NT2/D1 (cell line): ENCODE data around the gene NAA40.
A peak's percentile ranks its signal among the peaks of the same experiment; 100 is the strongest.

Experiments
- DNase-seq: peaks from one replicate; pipeline ENCODE4 v3.0.0-alpha.2; 2011; ENCODE audit warnings: low read depth, low spot score
- H3K27me3 ChIP-seq: 2 replicates; pipeline ENCODE4 v1.6.0; 2011; ENCODE audit warnings: mild to moderate bottlenecking; ENCODE audit not compliant: insufficient read length, insufficient read depth
- H3K36me3 ChIP-seq: 2 replicates; pipeline ENCODE4 v1.6.1; 2011; ENCODE audit warnings: mild to moderate bottlenecking, low read length, mixed read lengths; ENCODE audit not compliant: insufficient read depth, insufficient read length
- H3K4me1 ChIP-seq: 2 replicates; pipeline ENCODE4 v1.5.1; 2011; ENCODE audit not compliant: insufficient read depth, insufficient read length
- H3K4me3 ChIP-seq: 2 replicates; pipeline ENCODE4 v1.5.1; 2011; ENCODE audit warnings: low read depth; ENCODE audit not compliant: insufficient read length
- H3K9ac ChIP-seq: 2 replicates; pipeline ENCODE4 v1.6.0; 2011; ENCODE audit warnings: low read depth; ENCODE audit not compliant: insufficient read length
- H3K9me3 ChIP-seq: 2 replicates; pipeline ENCODE4 v1.5.1; 2011; ENCODE audit warnings: mild to moderate bottlenecking, low read length; ENCODE audit not compliant: insufficient read depth
- SUZ12 ChIP-seq: IDR thresholded peaks from 2 replicates; pipeline ENCODE4 v1.6.1; 2011; ENCODE audit not compliant: insufficient read length, insufficient read depth; ENCODE audit errors: extremely low read depth
- YY1 ChIP-seq: IDR thresholded peaks from 2 replicates; pipeline ENCODE4 v1.6.1; 2011; ENCODE audit not compliant: insufficient read length, insufficient read depth
- ZNF274 ChIP-seq: IDR thresholded peaks from 2 replicates; pipeline ENCODE4 v1.6.1; 2011; ENCODE audit warnings: mild to moderate bottlenecking, low read depth, low read length

Gene NAA40

GRCh38 chr11:63918507-63919191 lies 20.2 kb upstream of the NAA40 start:
- peaks cover 16% of the 10 kb centered on the region for H3K36me3 ChIP-seq
- TF ChIP-seq ZNF274 (no peak), SUZ12 (no peak), YY1 (no peak)
- peak overlapping the region; percentile 84 for H3K4me3 ChIP-seq
- peak overlapping the region; percentile 99 for H3K9ac ChIP-seq
- H3K27me3 ChIP-seq = peaks cover 3% of the 10 kb centered on the region
- H3K4me1 ChIP-seq = peaks cover 16% of the 10 kb centered on the region
- H3K9me3 ChIP-seq = no peaks in the 10 kb centered on the region
- no peak for DNase-seq

DNA sequence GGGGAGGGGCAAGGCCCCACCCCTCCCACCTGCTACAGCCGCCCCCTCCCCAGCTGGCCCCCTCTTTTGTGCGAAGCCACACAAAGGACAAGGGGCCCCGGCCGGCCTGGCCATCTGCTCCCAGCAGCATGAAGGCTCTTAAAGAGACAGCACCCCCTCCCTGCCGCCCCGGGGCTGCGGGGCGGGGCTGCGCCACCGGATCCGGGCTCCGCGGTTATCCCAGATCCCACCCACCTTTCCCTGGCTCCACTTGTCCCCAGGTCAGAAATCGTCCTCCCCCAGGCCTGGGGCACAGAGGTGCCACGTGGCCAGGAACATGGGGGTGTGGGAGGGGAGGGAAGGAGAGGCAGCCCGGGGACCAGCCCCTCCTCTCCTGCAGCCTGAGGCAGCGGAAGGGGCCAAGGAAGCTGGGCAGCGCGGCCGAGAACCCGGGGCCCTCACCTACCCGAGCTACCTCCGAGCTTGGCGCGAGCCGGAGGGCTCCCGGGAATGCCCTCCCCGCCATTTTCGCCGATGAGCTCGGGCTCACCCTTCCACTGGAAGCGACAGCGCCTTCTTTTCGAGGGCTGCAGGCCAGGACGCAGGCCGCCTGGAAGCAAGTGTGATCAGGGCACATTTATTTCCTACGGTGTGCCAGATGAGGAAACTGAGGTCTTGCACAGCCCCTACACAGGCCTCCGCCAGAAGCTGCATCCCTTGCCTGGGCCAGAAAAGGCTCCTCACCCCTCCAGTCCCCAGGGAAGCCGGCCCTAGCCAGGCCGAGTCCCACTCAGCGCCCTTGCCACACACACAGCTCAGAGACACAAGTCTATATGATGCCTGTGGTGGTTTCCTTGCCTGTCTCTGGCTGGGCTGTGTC lies 19.3 kb upstream of the NAA40 start:
- DNase-seq = peak; percentile 96
- peaks cover 12% of the 10 kb centered on the region for H3K4me1 ChIP-seq
- no peaks in the 10 kb centered on the region for H3K9me3 ChIP-seq
- TF ChIP-seq YY1 = peak; percentile 12
- TF ChIP-seq ZNF274 = no peak
- TF ChIP-seq SUZ12 = no peak
- peaks cover 4% of the 10 kb centered on the region for H3K27me3 ChIP-seq
- peaks cover 7% of the 10 kb centered on the region for H3K36me3 ChIP-seq
- peak overlapping the region; percentile 84 for H3K4me3 ChIP-seq
- peak overlapping the region; percentile 99 for H3K9ac ChIP-seq

GRCh38 chr11:63920126-63920938 lies 18.5 kb upstream of the NAA40 start:
- TF ChIP-seq ZNF274 (no peak), SUZ12 (no peak), YY1 (no peak)
- Histone ChIP-seq H3K27me3 (peaks cover 4% of the 10 kb centered on the region), H3K36me3 (no peaks in the 10 kb centered on the region), H3K9me3 (no peaks in the 10 kb centered on the region), H3K9ac (peak overlapping the region; percentile 99), H3K4me3 (peak overlapping the region; percentile 84), H3K4me1 (peaks cover 4% of the 10 kb centered on the region)
- DNase-seq = peak; percentile 74

DNA sequence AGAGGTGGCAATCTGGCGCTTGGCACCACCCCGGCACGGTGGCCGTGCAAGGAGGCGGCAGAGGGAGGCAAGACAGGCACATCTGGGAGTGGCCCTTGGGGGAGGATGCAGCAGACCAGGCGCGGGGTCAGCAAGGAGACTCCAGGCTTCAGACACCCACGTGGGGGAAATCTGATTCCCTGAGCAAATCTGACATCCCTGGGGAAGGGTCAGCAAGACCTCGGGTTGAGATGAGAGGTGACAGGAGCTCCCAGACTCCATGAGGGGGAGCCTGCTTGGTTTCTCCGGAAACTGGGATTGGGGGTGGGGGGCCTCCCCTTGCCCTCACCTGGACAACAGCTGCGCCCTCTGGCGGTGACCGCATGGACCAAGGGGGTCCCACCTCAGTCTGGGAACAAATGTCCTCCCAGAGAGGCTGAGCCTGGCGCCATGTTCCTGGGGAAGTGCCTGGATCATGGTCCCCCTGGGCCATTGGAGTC lies 17.8 kb upstream of the NAA40 start:
- peaks cover 4% of the 10 kb centered on the region for H3K4me1 ChIP-seq
- peak overlapping the region; percentile 99 for H3K9ac ChIP-seq
- H3K27me3 ChIP-seq = peaks cover 4% of the 10 kb centered on the region
- DNase-seq = peak; percentile 77
- TF ChIP-seq ZNF274 = no peak
- TF ChIP-seq YY1 = no peak
- no peak for TF ChIP-seq SUZ12
- no peaks in the 10 kb centered on the region for H3K36me3 ChIP-seq
- peak overlapping the region; percentile 84 for H3K4me3 ChIP-seq
- H3K9me3 ChIP-seq = no peaks in the 10 kb centered on the region

GRCh38 chr11:63922673-63923192 lies 16.1 kb upstream of the NAA40 start:
- H3K9me3 ChIP-seq = no peaks in the 10 kb centered on the region
- no peak overlapping the region for H3K9ac ChIP-seq
- peaks cover 4% of the 10 kb centered on the region for H3K4me1 ChIP-seq
- H3K4me3 ChIP-seq = no peak overlapping the region
- no peaks in the 10 kb centered on the region for H3K36me3 ChIP-seq
- no peak for DNase-seq
- TF ChIP-seq YY1 (no peak), ZNF274 (no peak), SUZ12 (no peak)
- H3K27me3 ChIP-seq = peaks cover 4% of the 10 kb centered on the region

DNA sequence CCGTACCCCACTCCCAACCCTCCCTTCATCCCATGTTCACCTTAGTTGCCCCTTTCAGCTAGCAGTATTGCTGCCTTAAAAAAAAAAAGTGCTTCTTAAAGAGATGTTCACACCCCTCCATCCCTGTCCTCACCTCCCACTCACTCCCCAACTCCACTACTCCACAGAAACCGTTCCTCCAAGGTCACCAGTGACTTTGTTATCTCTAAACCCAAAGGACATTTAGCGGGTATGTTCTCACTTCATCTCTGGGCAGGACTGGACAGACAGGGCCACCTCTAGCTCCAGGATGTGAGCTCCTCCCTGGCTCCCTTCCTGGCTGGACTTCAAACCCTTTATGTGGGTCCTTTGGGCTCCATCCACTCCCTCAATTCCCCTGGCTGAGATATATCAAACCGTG lies 15.5 kb upstream of the NAA40 start:
- TF ChIP-seq YY1 = no peak
- TF ChIP-seq ZNF274 = no peak
- no peak for TF ChIP-seq SUZ12
- Histone ChIP-seq H3K4me1 (peaks cover 4% of the 10 kb centered on the region), H3K9ac (no peak overlapping the region)

More for the DNA sequence above, 15.5 kb upstream of the NAA40 start:
- H3K9me3 ChIP-seq = no peaks in the 10 kb centered on the region
- H3K27me3 ChIP-seq = peaks cover 4% of the 10 kb centered on the region
- H3K4me3 ChIP-seq = no peak overlapping the region
- no peaks in the 10 kb centered on the region for H3K36me3 ChIP-seq
- DNase-seq = no peak
